ENCODE data around the gene AHNAK2.

The AHNAK2 gene

GRCh38 chr14:104968153-104968527 lies 10.0 kb downstream of the AHNAK2 start:
- H3K4me3 ChIP-seq (ENCODE audit: low read depth, low read length): peak overlapping the region; percentile 42

DNA sequence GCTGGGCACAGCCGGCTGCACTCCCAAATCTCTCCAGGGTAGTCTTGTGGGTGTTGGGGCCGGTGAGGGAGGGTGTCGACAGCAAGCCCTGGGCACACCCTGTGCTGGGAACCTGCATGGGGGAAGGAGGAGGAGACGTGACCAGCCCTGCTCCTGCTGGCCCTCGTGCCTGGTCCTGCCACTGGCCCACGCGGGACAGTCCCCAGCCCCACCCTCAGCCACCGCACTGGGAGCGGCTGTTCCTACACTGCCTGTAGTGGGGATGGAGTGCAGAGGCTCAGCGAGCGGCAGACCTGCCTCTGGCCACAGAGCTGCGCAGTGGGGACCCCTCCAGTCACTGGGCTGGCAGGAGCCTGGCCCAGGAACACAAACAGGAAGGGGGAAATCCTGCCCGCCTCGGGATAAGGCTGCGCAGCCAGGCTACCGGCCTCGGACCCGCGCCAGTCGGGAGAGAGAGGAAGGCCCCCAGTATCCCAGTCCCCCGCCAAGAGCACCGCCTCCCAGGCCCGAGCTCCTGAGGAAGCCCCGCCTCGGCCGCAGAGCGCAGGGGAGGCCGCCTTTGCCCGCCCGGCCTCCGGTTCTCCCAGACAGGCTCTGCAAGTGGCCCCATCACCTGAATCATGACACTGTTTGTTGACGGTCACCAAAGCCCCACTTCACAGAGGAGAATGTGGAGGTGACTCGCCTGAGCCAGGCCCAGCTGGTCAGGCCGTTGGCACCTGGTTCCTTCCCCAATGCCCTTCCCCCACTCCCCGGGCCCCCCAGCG lies 10.6 kb downstream of the AHNAK2 start:
- CTCF ChIA-PET: interaction anchor here (0.8 to 11.8 kb wide), 7 partner anchors 8 to 200 kb away, joined by 3 to 383 read pairs (median 4); no protein-coding TSS in a partner anchor
- POLR2A ChIA-PET: interaction anchor here (0.6 to 1.0 kb wide), 3 partner anchors 21 to 114 kb away, joined by 3 to 4 read pairs (median 3); no protein-coding TSS in a partner anchor
- DNase-seq (ENCODE audit: low read depth, low spot score): no peak
- H3K4me3 ChIP-seq (ENCODE audit: low read depth, low read length): peak overlapping the region; percentile 42
- TF ChIP-seq, protein P1, sequence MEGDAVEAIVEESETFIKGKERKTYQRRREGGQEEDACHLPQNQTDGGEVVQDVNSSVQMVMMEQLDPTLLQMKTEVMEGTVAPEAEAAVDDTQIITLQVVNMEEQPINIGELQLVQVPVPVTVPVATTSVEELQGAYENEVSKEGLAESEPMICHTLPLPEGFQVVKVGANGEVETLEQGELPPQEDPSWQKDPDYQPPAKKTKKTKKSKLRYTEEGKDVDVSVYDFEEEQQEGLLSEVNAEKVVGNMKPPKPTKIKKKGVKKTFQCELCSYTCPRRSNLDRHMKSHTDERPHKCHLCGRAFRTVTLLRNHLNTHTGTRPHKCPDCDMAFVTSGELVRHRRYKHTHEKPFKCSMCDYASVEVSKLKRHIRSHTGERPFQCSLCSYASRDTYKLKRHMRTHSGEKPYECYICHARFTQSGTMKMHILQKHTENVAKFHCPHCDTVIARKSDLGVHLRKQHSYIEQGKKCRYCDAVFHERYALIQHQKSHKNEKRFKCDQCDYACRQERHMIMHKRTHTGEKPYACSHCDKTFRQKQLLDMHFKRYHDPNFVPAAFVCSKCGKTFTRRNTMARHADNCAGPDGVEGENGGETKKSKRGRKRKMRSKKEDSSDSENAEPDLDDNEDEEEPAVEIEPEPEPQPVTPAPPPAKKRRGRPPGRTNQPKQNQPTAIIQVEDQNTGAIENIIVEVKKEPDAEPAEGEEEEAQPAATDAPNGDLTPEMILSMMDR (IDR thresholded peaks at IDR 0.05; ENCODE audit: insufficient read depth, low read length, missing control alignments): no peak

More at GRCh38 chr14:104968153-104968527, 10.0 kb downstream of the AHNAK2 start:
- ChIA-PET CTCF (interaction anchor here (1.0 to 11.8 kb wide), 5 partner anchors 8 to 119 kb away, joined by 3 to 383 read pairs (median 4); no protein-coding TSS in a partner anchor), POLR2A (interaction anchor here (0.6 to 1.0 kb wide), 2 partner anchors 21 to 57 kb away, joined by 3 to 4 read pairs; no protein-coding TSS in a partner anchor)
- DNase-seq (ENCODE audit: low read depth, low spot score): no peak
- TF ChIP-seq, protein P1 (IDR thresholded peaks at IDR 0.05; ENCODE audit: insufficient read depth, low read length, missing control alignments): no peak

DNA sequence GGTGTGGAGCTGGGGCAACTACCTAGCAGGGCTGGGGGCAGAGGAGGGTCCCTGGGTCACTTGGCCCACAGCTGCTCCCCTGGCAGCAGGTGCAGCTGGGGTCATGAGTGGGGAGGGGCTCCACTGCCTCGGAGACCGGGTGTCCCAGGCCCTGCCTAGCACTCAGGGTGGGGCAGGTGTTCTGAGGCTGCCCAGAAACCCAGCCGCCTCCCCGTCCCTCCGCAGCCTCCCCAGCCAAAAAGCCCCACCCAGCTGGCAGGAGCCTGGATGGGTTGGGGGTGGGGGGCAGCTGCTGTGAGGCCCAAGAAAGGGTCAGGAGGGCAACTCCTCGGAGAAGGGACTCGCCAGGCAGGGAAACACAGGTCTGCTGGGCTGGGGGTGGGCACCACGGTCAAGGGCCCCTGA lies 11.2 kb downstream of the AHNAK2 start:
- no peak for DNase-seq (ENCODE audit: low read depth, low spot score)
- ChIA-PET CTCF (interaction anchor here (0.8 to 11.8 kb wide), 4 partner anchors 9 to 200 kb away, joined by 3 to 383 read pairs (median 4); no protein-coding TSS in a partner anchor), POLR2A (interaction anchor here (0.7 kb wide), 1 partner anchor 114 kb away, joined by 3 read pairs; no protein-coding TSS in a partner anchor)
- H3K4me3 ChIP-seq (ENCODE audit: low read depth, low read length): no peak overlapping the region
- TF ChIP-seq, protein P1 (IDR thresholded peaks at IDR 0.05; ENCODE audit: insufficient read depth, low read length, missing control alignments): no peak

DNA sequence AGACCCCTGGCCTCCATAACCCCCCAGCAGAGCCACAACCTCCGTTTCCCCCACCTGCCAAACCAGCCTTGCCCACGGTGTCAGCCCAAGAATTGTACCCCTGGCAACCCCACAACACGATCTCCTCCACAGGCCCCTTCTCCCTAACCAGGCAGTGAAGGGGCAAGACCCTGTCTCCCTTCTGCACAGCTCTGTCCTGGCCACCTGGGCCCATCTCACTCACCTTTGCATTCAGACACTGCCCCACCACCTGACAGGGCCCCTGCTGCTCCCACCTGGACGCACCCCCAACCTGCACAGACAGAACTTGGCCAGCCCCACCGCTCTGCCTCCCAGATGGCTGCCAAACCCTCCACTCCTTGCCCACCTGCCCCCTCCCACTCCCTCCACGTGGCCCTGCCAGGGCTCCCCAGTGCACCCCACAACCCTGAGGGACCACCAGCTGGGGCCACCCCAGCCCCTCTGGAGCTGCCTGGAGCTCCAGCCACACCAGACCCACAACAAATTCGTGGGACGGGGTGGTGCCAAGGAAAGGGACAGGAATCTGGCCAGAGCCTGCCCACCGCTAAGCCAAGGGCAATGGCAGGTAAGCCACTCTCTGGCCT lies 11.8 kb downstream of the AHNAK2 start:
- POLR2A ChIA-PET: no interaction called here
- CTCF ChIA-PET: interaction anchor here (0.8 to 11.8 kb wide), 3 partner anchors 9 to 199 kb away, joined by 3 to 383 read pairs (median 4); no protein-coding TSS in a partner anchor
- TF ChIP-seq, protein P1 (IDR thresholded peaks at IDR 0.05; ENCODE audit: insufficient read depth, low read length, missing control alignments): no peak
- DNase-seq (ENCODE audit: low read depth, low spot score): no peak
- H3K4me3 ChIP-seq (ENCODE audit: low read depth, low read length): no peak overlapping the region

GRCh38 chr14:104965561-104966231 lies 12.5 kb downstream of the AHNAK2 start:
- ChIA-PET POLR2A (no interaction called here), CTCF (interaction anchor here (0.5 to 11.8 kb wide), 6 partner anchors 9 to 197 kb away, joined by 3 to 383 read pairs (median 20); no protein-coding TSS in a partner anchor)
- TF ChIP-seq, protein P1 (IDR thresholded peaks at IDR 0.05; ENCODE audit: insufficient read depth, low read length, missing control alignments): no peak
- no peak for DNase-seq (ENCODE audit: low read depth, low spot score)
- H3K4me3 ChIP-seq (ENCODE audit: low read depth, low read length): no peak overlapping the region
